HepG2 (cell line): ENCODE measurements around the gene PTPN14. TPM values are rescaled to one million over a fixed set of nuclear protein-coding genes. Genes with fewer than 3 reads are reported as not detected.
A peak's percentile ranks its signal among the peaks of the same experiment; 100 is the strongest.

Source experiments
- GATA4 ChIP-seq: sonication (generic); IDR thresholded peaks from 2 replicates; pipeline ENCODE4 v1.6.1; 2016; ENCODE audit warnings: antibody characterized with exemption, low read depth, borderline replicate concordance
- HIVEP1 ChIP-seq: sonication (generic); formaldehyde crosslinking; IDR thresholded peaks from 2 replicates; pipeline ENCODE4 v1.4.0; 2020; ENCODE audit warnings: mild to moderate bottlenecking, missing genetic modification reagents
- KDM2A ChIP-seq: sonication (generic); formaldehyde crosslinking; IDR thresholded peaks from 2 replicates; pipeline ENCODE4 v1.4.0; 2020; ENCODE audit warnings: low read depth, missing genetic modification reagents, borderline replicate concordance
- KLF6 ChIP-seq: IDR thresholded peaks from 2 replicates; pipeline ENCODE4 v1.8.0; 2016; ENCODE audit warnings: missing biosample characterization, missing genetic modification reagents
- MYNN ChIP-seq: sonication (generic); formaldehyde crosslinking; IDR thresholded peaks from 2 replicates; pipeline ENCODE4 v1.4.0; 2020; ENCODE audit warnings: mild to moderate bottlenecking, low read depth, missing genetic modification reagents
- NCOA5 ChIP-seq: sonication (generic); formaldehyde crosslinking; IDR thresholded peaks from 2 replicates; pipeline ENCODE4 v1.4.0; 2020; ENCODE audit warnings: missing genetic modification reagents
- NFE2L1 ChIP-seq: sonication (generic); formaldehyde crosslinking; IDR thresholded peaks from 2 replicates; pipeline ENCODE4 v1.4.0; 2020; ENCODE audit warnings: missing genetic modification reagents, mild to moderate bottlenecking, borderline replicate concordance
- ONECUT2 ChIP-seq: sonication (generic); formaldehyde crosslinking; IDR thresholded peaks from 2 replicates; pipeline ENCODE4 v1.4.0; 2020; ENCODE audit warnings: missing genetic modification reagents
- POLR2AphosphoS2 ChIP-seq: IDR thresholded peaks from 2 replicates; pipeline ENCODE4 v1.6.1; 2011; ENCODE audit warnings: low read depth, low read length, improper control_type of control experiment
- PTBP1 ChIP-seq: fragments of 200-400 bp; formaldehyde crosslinking; IDR thresholded peaks from 2 replicates; pipeline ENCODE4 v1.6.1; 2018; ENCODE audit warnings: low read length, low read depth; ENCODE audit not compliant: poor library complexity, severe bottlenecking
- RBFOX2 ChIP-seq: fragments of 200-400 bp; formaldehyde crosslinking; IDR thresholded peaks from 2 replicates; pipeline ENCODE4 v1.6.1; 2017; ENCODE audit warnings: low read depth, mild to moderate bottlenecking, low read length
- TARDBP ChIP-seq: sonication (generic); formaldehyde crosslinking; IDR thresholded peaks from 2 replicates; pipeline ENCODE4 v1.8.0; 2022; ENCODE audit warnings: mild to moderate bottlenecking, missing genetic modification reagents
- TCF7L2 ChIP-seq: IDR thresholded peaks from 2 replicates; pipeline ENCODE4 v1.6.1; 2011; ENCODE audit warnings: mild to moderate bottlenecking, low read depth, low read length, moderate library complexity
- ZBTB21 ChIP-seq: sonication (generic); formaldehyde crosslinking; IDR thresholded peaks from 2 replicates; pipeline ENCODE4 v1.4.0; 2020; ENCODE audit warnings: missing genetic modification reagents
- ZFP62 ChIP-seq: sonication (generic); formaldehyde crosslinking; IDR thresholded peaks from 2 replicates; pipeline ENCODE4 v1.4.0; 2020; ENCODE audit warnings: missing genetic modification reagents
- ZNF160 ChIP-seq: sonication (generic); formaldehyde crosslinking; IDR thresholded peaks from 2 replicates; pipeline ENCODE4 v1.8.0; 2022; ENCODE audit warnings: mild to moderate bottlenecking, inconsistent platforms, missing genetic modification reagents
- ZNF17 ChIP-seq: sonication (generic); formaldehyde crosslinking; IDR thresholded peaks from 2 replicates; pipeline ENCODE4 v1.5.0; 2020; ENCODE audit warnings: mild to moderate bottlenecking, missing genetic modification reagents
- ZNF251 ChIP-seq: sonication (generic); formaldehyde crosslinking; IDR thresholded peaks from 2 replicates; pipeline ENCODE4 v1.9.0; 2021; ENCODE audit warnings: mild to moderate bottlenecking, missing genetic modification reagents
- ZNF546 ChIP-seq: sonication (generic); formaldehyde crosslinking; conservative IDR thresholded peaks from 2 replicates; pipeline ENCODE4 v1.8.1; 2023; ENCODE audit warnings: mild to moderate bottlenecking, missing genetic modification reagents
- ZNF556 ChIP-seq: sonication (generic); formaldehyde crosslinking; IDR thresholded peaks from 2 replicates; pipeline ENCODE4 v1.4.0; 2020; ENCODE audit warnings: mild to moderate bottlenecking, missing genetic modification reagents, borderline replicate concordance
- ZNF567 ChIP-seq: sonication (generic); formaldehyde crosslinking; IDR thresholded peaks from 2 replicates; pipeline ENCODE4 v1.8.1; 2023; ENCODE audit warnings: mild to moderate bottlenecking, missing genetic modification reagents, borderline replicate concordance
- ZNF607 ChIP-seq: sonication (generic); formaldehyde crosslinking; IDR thresholded peaks from 2 replicates; pipeline ENCODE4 v1.5.1; 2020; ENCODE audit warnings: missing genetic modification reagents, mild to moderate bottlenecking, borderline replicate concordance
- ZNF724P ChIP-seq: sonication (generic); formaldehyde crosslinking; IDR thresholded peaks from 2 replicates; pipeline ENCODE4 v1.8.0; 2022; ENCODE audit warnings: missing genetic modification reagents, borderline replicate concordance
- ZNF746 ChIP-seq: sonication (generic); formaldehyde crosslinking; IDR thresholded peaks from 2 replicates; pipeline ENCODE4 v1.8.0; 2022; ENCODE audit warnings: mild to moderate bottlenecking, missing genetic modification reagents
- ZNF749 ChIP-seq: sonication (generic); formaldehyde crosslinking; IDR thresholded peaks from 2 replicates; pipeline ENCODE4 v1.8.0; 2022; ENCODE audit warnings: mild to moderate bottlenecking, missing genetic modification reagents, moderate library complexity, borderline replicate concordance
- ZNF780A ChIP-seq: sonication (generic); formaldehyde crosslinking; IDR thresholded peaks from 2 replicates; pipeline ENCODE4 v1.8.0; 2022; ENCODE audit warnings: mild to moderate bottlenecking, missing genetic modification reagents, moderate library complexity
- polyA plus RNA-seq, 8 experiments: library from polyadenylated mRNA; depleted of rRNA in 3 of 8; stranded (reverse) in 7 of 8; unstranded in 1 of 8; fragments of >200 nt; fragmentation: Illumina TruSeq in 4 of 8; extraction: Trizol in 4 of 8; gene quantifications; 2 replicates each; pipeline versions ENCODE4 v1.2.1 to v1.2.3, GENCODE V29; 2011 to 2016; ENCODE audit warnings: low read depth in 4 of 8, missing spikeins in 1 of 8, mixed read lengths in 1 of 8; ENCODE audit not compliant: insufficient read depth in 1 of 8
- total RNA-seq, 5 experiments: library from RNA; depleted of rRNA; stranded (reverse); fragments of >200 nt; fragmentation: Illumina TruSeq; extraction: Trizol; gene quantifications; 2 replicates each; pipeline ENCODE4 v1.2.3, GENCODE V29; 2016; ENCODE audit warnings: low read depth in 1 of 5
- TF ChIP-seq, protein P1 (sequence below): sonication (generic); formaldehyde crosslinking; IDR thresholded peaks from 2 replicates; pipeline ENCODE4 v1.4.0; 2020; ENCODE audit warnings: missing genetic modification reagents, mild to moderate bottlenecking, borderline replicate concordance
- TF ChIP-seq, protein P2 (sequence below): sonication (generic); formaldehyde crosslinking; IDR thresholded peaks from 2 replicates; pipeline ENCODE4 v1.8.0; 2022; ENCODE audit warnings: missing genetic modification reagents, mild to moderate bottlenecking, borderline replicate concordance
- TF ChIP-seq, protein P3 (sequence below): sonication (generic); formaldehyde crosslinking; IDR thresholded peaks from 2 replicates; pipeline ENCODE4 v1.5.0; 2020; ENCODE audit warnings: missing genetic modification reagents

PTPN14 gene
- total and polyA plus RNA-seq, 2 of the 13 experiments (the other 11 are each of a cell fraction or from before 2014, with no cell fraction given) = 3.9 to 4.7 TPM

DNA sequence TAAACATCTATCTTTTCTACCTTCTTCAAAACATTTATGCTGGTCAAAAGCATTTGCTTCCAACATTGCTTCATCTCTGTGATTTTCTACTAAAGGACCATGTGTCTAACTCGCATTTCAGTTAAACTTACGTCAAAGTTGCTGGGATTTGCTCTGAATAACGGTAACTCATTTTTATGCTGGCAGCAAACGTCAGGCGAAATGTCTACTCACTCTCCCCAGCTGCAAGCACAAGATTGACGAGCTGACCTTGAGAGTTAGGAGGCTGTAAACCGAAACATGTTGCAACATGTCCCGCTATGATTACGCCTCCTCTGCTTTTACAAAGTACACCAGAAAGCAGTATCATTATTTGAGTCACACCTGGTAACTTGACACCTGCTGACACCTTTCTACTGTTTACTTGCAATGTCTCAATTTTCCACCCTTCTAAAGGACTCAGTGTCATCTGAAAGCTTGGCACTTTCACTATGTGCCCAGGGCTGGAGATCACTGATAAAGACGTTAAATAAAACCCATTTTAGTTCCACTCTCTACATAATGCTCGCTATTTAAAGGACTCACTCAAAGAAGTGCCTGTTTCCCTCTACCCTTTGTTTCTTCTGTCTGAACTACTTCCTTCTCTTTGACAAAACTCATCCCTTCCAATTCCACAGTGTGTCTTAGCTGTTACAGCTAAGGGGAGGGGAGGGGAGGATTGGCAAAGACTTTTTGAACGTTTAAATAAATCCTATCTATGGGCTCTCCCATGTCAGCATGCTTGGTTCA lies 111.9 kb downstream of the PTPN14 start (continued):
- TF ChIP-seq HIVEP1 (CRISPR knock-in tag) (no peak), TCF7L2 (no peak), ZNF724P (no peak), ZNF251 (no peak), ZNF160 (CRISPR knock-in tag) (0 out of 2 replicates have a peak, but pooled peaks have one; percentile 19), ZNF746 (CRISPR knock-in tag) (no peak), PTBP1 (no peak), GATA4 (no peak), ZNF567 (CRISPR knock-in tag) (no peak), ONECUT2 (CRISPR knock-in tag) (peak; percentile 38; the same call in 1 of the 2 replicates), NFE2L1 (CRISPR knock-in tag) (no peak), ZNF546 (CRISPR knock-in tag) (no peak), NCOA5 (CRISPR knock-in tag) (no peak), ZNF17 (CRISPR knock-in tag) (no peak), ZFP62 (CRISPR knock-in tag) (no peak), TARDBP (CRISPR knock-in tag) (peak; percentile 45; the same call in 1 of the 2 replicates), ZNF556 (CRISPR knock-in tag) (no peak), RBFOX2 (0 out of 2 replicates have a peak, but pooled peaks have one; percentile 19), ZNF607 (CRISPR knock-in tag) (no peak), KLF6 (CRISPR knock-in tag) (0 out of 2 replicates have a peak, but pooled peaks have one; percentile 58), MYNN (CRISPR knock-in tag) (no peak), KDM2A (CRISPR knock-in tag) (0 out of 2 replicates have a peak, but pooled peaks have one; percentile 45), POLR2AphosphoS2 (no peak), ZNF780A (CRISPR knock-in tag) (no peak), ZBTB21 (peak; percentile 65; the same call in 1 of the 2 replicates), ZNF749 (CRISPR knock-in tag) (no peak)
- TF ChIP-seq, protein P1, sequence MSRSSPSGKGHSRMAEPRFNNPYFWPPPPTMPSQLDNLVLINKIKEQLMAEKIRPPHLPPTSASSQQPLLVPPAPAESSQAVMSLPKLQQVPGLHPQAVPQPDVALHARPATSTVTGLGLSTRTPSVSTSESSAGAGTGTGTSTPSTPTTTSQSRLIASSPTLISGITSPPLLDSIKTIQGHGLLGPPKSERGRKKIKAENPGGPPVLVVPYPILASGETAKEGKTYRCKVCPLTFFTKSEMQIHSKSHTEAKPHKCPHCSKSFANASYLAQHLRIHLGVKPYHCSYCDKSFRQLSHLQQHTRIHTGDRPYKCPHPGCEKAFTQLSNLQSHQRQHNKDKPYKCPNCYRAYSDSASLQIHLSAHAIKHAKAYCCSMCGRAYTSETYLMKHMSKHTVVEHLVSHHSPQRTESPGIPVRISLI (CRISPR knock-in tag) = no peak
- TF ChIP-seq, protein P2, sequence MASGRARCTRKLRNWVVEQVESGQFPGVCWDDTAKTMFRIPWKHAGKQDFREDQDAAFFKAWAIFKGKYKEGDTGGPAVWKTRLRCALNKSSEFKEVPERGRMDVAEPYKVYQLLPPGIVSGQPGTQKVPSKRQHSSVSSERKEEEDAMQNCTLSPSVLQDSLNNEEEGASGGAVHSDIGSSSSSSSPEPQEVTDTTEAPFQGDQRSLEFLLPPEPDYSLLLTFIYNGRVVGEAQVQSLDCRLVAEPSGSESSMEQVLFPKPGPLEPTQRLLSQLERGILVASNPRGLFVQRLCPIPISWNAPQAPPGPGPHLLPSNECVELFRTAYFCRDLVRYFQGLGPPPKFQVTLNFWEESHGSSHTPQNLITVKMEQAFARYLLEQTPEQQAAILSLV (CRISPR knock-in tag) = no peak
- TF ChIP-seq, protein P3, sequence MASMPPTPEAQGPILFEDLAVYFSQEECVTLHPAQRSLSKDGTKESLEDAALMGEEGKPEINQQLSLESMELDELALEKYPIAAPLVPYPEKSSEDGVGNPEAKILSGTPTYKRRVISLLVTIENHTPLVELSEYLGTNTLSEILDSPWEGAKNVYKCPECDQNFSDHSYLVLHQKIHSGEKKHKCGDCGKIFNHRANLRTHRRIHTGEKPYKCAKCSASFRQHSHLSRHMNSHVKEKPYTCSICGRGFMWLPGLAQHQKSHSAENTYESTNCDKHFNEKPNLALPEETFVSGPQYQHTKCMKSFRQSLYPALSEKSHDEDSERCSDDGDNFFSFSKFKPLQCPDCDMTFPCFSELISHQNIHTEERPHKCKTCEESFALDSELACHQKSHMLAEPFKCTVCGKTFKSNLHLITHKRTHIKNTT = no peak
